ENCODE measurements around the gene SRCIN1. TPM values are rescaled to one million over a fixed set of nuclear protein-coding genes. Genes with fewer than 3 reads are reported as not detected.
"Not testable (repeated sequence)": the region's sequence is repeated elsewhere in the genome, so short reads cannot be mapped to it uniquely, and the experiment has no call there.

The SRCIN1 gene
- polyA plus RNA-seq, 4 donors: 0.45 to 9.6 (median 0.99) TPM

GRCh38 chr17:38538906-38539305 lies 66.8 kb downstream of the SRCIN1 start:
- no peak for FAIRE-seq
- no peaks in the 10 kb centered on the region for H3K36me3 ChIP-seq (ENCODE audit: control insufficient read depth in 3 of 3, insufficient read depth in 2 of 3, low read depth in 1 of 3, low read length in 3 of 3)
- H3K4me3 ChIP-seq (ENCODE audit: low read depth in 1 of 3, low read length in 3 of 3): no peak overlapping the region
- H3K4me1 ChIP-seq (ENCODE audit: control insufficient read depth in 3 of 3, insufficient read depth in 2 of 3, low read depth in 1 of 3, low read length in 2 of 3): no peaks in the 10 kb centered on the region
- H3K9me3 ChIP-seq (ENCODE audit: control insufficient read depth in 2 of 2, insufficient read depth in 1 of 2, low read depth in 1 of 2, low read length in 1 of 2): no peaks in the 10 kb centered on the region
- WGBS, 3 donors: 51 to 82% (median 63%) methylated on average over 9 of the region's 9 CpGs
- no peak for DNase-seq
- H3K27me3 ChIP-seq (ENCODE audit: control insufficient read depth in 3 of 3, insufficient read depth in 3 of 3, low read length in 3 of 3): peaks cover 0 to 20% (median 5%) of the 10 kb centered on the region in 3 donors
- H3K27ac ChIP-seq (ENCODE audit: low read depth in 1 of 3, low read length in 2 of 3): no peak overlapping the region

GRCh38 chr17:38536661-38537060 lies 69.1 kb downstream of the SRCIN1 start:
- Histone ChIP-seq H3K9me3 (ENCODE audit: control insufficient read depth in 2 of 2, insufficient read depth in 1 of 2, low read depth in 1 of 2, low read length in 1 of 2) (no peaks in the 10 kb centered on the region), H3K4me3 (ENCODE audit: low read depth in 1 of 3, low read length in 3 of 3) (no peak overlapping the region), H3K36me3 (ENCODE audit: control insufficient read depth in 3 of 3, insufficient read depth in 2 of 3, low read depth in 1 of 3, low read length in 3 of 3) (no peaks in the 10 kb centered on the region), H3K27me3 (ENCODE audit: control insufficient read depth in 3 of 3, insufficient read depth in 3 of 3, low read length in 3 of 3) (peaks cover 0 to 33% (median 5%) of the 10 kb centered on the region in 3 donors), H3K27ac (ENCODE audit: low read depth in 1 of 3, low read length in 2 of 3) (no peak overlapping the region), H3K4me1 (ENCODE audit: control insufficient read depth in 3 of 3, insufficient read depth in 2 of 3, low read depth in 1 of 3, low read length in 2 of 3) (no peaks in the 10 kb centered on the region)
- FAIRE-seq (no peak), DNase-seq (no peak)
- 78 to 83% (median 82%) methylated on average over 4 of the region's 4 CpGs for WGBS, 3 donors

- Histone ChIP-seq H3K36me3 (ENCODE audit: control insufficient read depth in 3 of 3, insufficient read depth in 2 of 3, low read depth in 1 of 3, low read length in 3 of 3) (no peaks in the 10 kb centered on the region), H3K4me3 (ENCODE audit: low read depth in 1 of 3, low read length in 3 of 3) (no peak overlapping the region), H3K4me1 (ENCODE audit: control insufficient read depth in 3 of 3, insufficient read depth in 2 of 3, low read depth in 1 of 3, low read length in 2 of 3) (no peaks in the 10 kb centered on the region), H3K9me3 (ENCODE audit: control insufficient read depth in 2 of 2, insufficient read depth in 1 of 2, low read depth in 1 of 2, low read length in 1 of 2) (no peaks in the 10 kb centered on the region), H3K27ac (ENCODE audit: low read depth in 1 of 3, low read length in 2 of 3) (no peak overlapping the region), H3K27me3 (ENCODE audit: control insufficient read depth in 3 of 3, insufficient read depth in 3 of 3, low read length in 3 of 3) (peaks cover 0 to 34% (median 5%) of the 10 kb centered on the region in 3 donors)
- WGBS, 3 donors: 76 to 78% (median 77%) methylated on average over 8 of the region's 8 CpGs
- DNase-seq (no peak), FAIRE-seq (no peak)
Measured at GRCh38 chr17:38535886-38536285, 69.9 kb downstream of the SRCIN1 start.

GRCh38 chr17:38534498-38534885 lies 71.3 kb downstream of the SRCIN1 start:
- peaks cover 0 to 34% (median 5%) of the 10 kb centered on the region in 3 donors for H3K27me3 ChIP-seq (ENCODE audit: control insufficient read depth in 3 of 3, insufficient read depth in 3 of 3, low read length in 3 of 3)
- no peaks in the 10 kb centered on the region for H3K36me3 ChIP-seq (ENCODE audit: control insufficient read depth in 3 of 3, insufficient read depth in 2 of 3, low read depth in 1 of 3, low read length in 3 of 3)
- no peak for FAIRE-seq
- H3K9me3 ChIP-seq (ENCODE audit: control insufficient read depth in 2 of 2, insufficient read depth in 1 of 2, low read depth in 1 of 2, low read length in 1 of 2): no peaks in the 10 kb centered on the region
- WGBS, 3 donors: 47 to 67% (median 50%) methylated on average over 7 of the region's 7 CpGs
- DNase-seq: no peak
- no peak overlapping the region for H3K27ac ChIP-seq (ENCODE audit: low read depth in 1 of 3, low read length in 2 of 3)
- H3K4me3 ChIP-seq (ENCODE audit: low read depth in 1 of 3, low read length in 3 of 3): no peak overlapping the region
- no peaks in the 10 kb centered on the region for H3K4me1 ChIP-seq (ENCODE audit: control insufficient read depth in 3 of 3, insufficient read depth in 2 of 3, low read depth in 1 of 3, low read length in 2 of 3)

GRCh38 chr17:38533866-38534497 lies 71.8 kb downstream of the SRCIN1 start:
- Histone ChIP-seq H3K36me3 (ENCODE audit: control insufficient read depth in 3 of 3, insufficient read depth in 2 of 3, low read depth in 1 of 3, low read length in 3 of 3) (no peaks in the 10 kb centered on the region), H3K4me1 (ENCODE audit: control insufficient read depth in 3 of 3, insufficient read depth in 2 of 3, low read depth in 1 of 3, low read length in 2 of 3) (no peaks in the 10 kb centered on the region), H3K4me3 (ENCODE audit: low read depth in 1 of 3, low read length in 3 of 3) (no peak overlapping the region), H3K27ac (ENCODE audit: low read depth in 1 of 3, low read length in 2 of 3) (no peak overlapping the region), H3K27me3 (ENCODE audit: control insufficient read depth in 3 of 3, insufficient read depth in 3 of 3, low read length in 3 of 3) (peaks cover 0 to 34% (median 5%) of the 10 kb centered on the region in 3 donors), H3K9me3 (ENCODE audit: control insufficient read depth in 2 of 2, insufficient read depth in 1 of 2, low read depth in 1 of 2, low read length in 1 of 2) (no peaks in the 10 kb centered on the region)
- FAIRE-seq (no peak), DNase-seq (no peak)
- 57 to 66% (median 60%) methylated on average over 12 to 13 of the region's 13 CpGs for WGBS, 3 donors

GRCh38 chr17:38533241-38533640 lies 72.5 kb downstream of the SRCIN1 start:
- Histone ChIP-seq H3K27me3 (ENCODE audit: control insufficient read depth in 3 of 3, insufficient read depth in 3 of 3, low read length in 3 of 3) (peaks cover 0 to 39% (median 5%) of the 10 kb centered on the region in 3 donors), H3K27ac (ENCODE audit: low read depth in 1 of 3, low read length in 2 of 3) (no peak overlapping the region), H3K9me3 (ENCODE audit: control insufficient read depth in 2 of 2, insufficient read depth in 1 of 2, low read depth in 1 of 2, low read length in 1 of 2) (no peaks in the 10 kb centered on the region), H3K36me3 (ENCODE audit: control insufficient read depth in 3 of 3, insufficient read depth in 2 of 3, low read depth in 1 of 3, low read length in 3 of 3) (no peaks in the 10 kb centered on the region), H3K4me3 (ENCODE audit: low read depth in 1 of 3, low read length in 3 of 3) (no peak overlapping the region), H3K4me1 (ENCODE audit: control insufficient read depth in 3 of 3, insufficient read depth in 2 of 3, low read depth in 1 of 3, low read length in 2 of 3) (no peaks in the 10 kb centered on the region)
- DNase-seq (no peak), FAIRE-seq (no peak)
- 42 to 56% (median 50%) methylated on average over 8 to 9 of the region's 9 CpGs for WGBS, 3 donors

- H3K27me3 ChIP-seq (ENCODE audit: control insufficient read depth in 3 of 3, insufficient read depth in 3 of 3, low read length in 3 of 3): peaks cover 0 to 44% (median 5%) of the 10 kb centered on the region in 3 donors
- FAIRE-seq: no peak
Measured at GRCh38 chr17:38532451-38532850, 73.3 kb downstream of the SRCIN1 start.

GRCh38 chr17:38531761-38532160 lies 74.0 kb downstream of the SRCIN1 start:
- FAIRE-seq: not testable (repeated sequence)

More at GRCh38 chr17:38532451-38532850, 73.3 kb downstream of the SRCIN1 start:
- Histone ChIP-seq H3K27ac (ENCODE audit: low read depth in 1 of 3, low read length in 2 of 3) (no peak overlapping the region), H3K4me1 (ENCODE audit: control insufficient read depth in 3 of 3, insufficient read depth in 2 of 3, low read depth in 1 of 3, low read length in 2 of 3) (no peaks in the 10 kb centered on the region), H3K4me3 (ENCODE audit: low read depth in 1 of 3, low read length in 3 of 3) (no peak overlapping the region), H3K36me3 (ENCODE audit: control insufficient read depth in 3 of 3, insufficient read depth in 2 of 3, low read depth in 1 of 3, low read length in 3 of 3) (no peaks in the 10 kb centered on the region), H3K9me3 (ENCODE audit: control insufficient read depth in 2 of 2, insufficient read depth in 1 of 2, low read depth in 1 of 2, low read length in 1 of 2) (no peaks in the 10 kb centered on the region)
- DNase-seq: no peak
- WGBS, 3 donors: 69 to 81% (median 80%) methylated on average over 16 of the region's 16 CpGs

GRCh38 chr17:38530856-38531255 lies 74.9 kb downstream of the SRCIN1 start:
- FAIRE-seq; H3K4me1 ChIP-seq (ENCODE audit: control insufficient read depth in 3 of 3, insufficient read depth in 2 of 3, low read depth in 1 of 3, low read length in 2 of 3); DNase-seq; H3K9me3 ChIP-seq (ENCODE audit: control insufficient read depth in 2 of 2, insufficient read depth in 1 of 2, low read depth in 1 of 2, low read length in 1 of 2); H3K27ac ChIP-seq (ENCODE audit: low read depth in 1 of 3, low read length in 2 of 3); H3K4me3 ChIP-seq (ENCODE audit: low read depth in 1 of 3, low read length in 3 of 3); H3K36me3 ChIP-seq (ENCODE audit: control insufficient read depth in 3 of 3, insufficient read depth in 2 of 3, low read depth in 1 of 3, low read length in 3 of 3): not testable (repeated sequence)
- 25 to 49% (median 39%) methylated on average over 9 to 10 of the region's 11 CpGs for WGBS, 3 donors
- H3K27me3 ChIP-seq (ENCODE audit: control insufficient read depth in 3 of 3, insufficient read depth in 3 of 3, low read length in 3 of 3): peaks cover 0 to 38% (median under 1%) of the 10 kb centered on the region in 3 donors

More at GRCh38 chr17:38531761-38532160, 74.0 kb downstream of the SRCIN1 start:
- peaks cover 0 to 44% (median 5%) of the 10 kb centered on the region in 3 donors for H3K27me3 ChIP-seq (ENCODE audit: control insufficient read depth in 3 of 3, insufficient read depth in 3 of 3, low read length in 3 of 3)
- DNase-seq; H3K27ac ChIP-seq (ENCODE audit: low read depth in 1 of 3, low read length in 2 of 3); H3K4me3 ChIP-seq (ENCODE audit: low read depth in 1 of 3, low read length in 3 of 3); H3K9me3 ChIP-seq (ENCODE audit: control insufficient read depth in 2 of 2, insufficient read depth in 1 of 2, low read depth in 1 of 2, low read length in 1 of 2); H3K4me1 ChIP-seq (ENCODE audit: control insufficient read depth in 3 of 3, insufficient read depth in 2 of 3, low read depth in 1 of 3, low read length in 2 of 3); H3K36me3 ChIP-seq (ENCODE audit: control insufficient read depth in 3 of 3, insufficient read depth in 2 of 3, low read depth in 1 of 3, low read length in 3 of 3): not testable (repeated sequence)
- WGBS, 3 donors: 71 to 77% (median 73%) methylated on average over 5 to 11 of the region's 11 CpGs
